ENCODE results near the gene DSCAM.

DNA sequence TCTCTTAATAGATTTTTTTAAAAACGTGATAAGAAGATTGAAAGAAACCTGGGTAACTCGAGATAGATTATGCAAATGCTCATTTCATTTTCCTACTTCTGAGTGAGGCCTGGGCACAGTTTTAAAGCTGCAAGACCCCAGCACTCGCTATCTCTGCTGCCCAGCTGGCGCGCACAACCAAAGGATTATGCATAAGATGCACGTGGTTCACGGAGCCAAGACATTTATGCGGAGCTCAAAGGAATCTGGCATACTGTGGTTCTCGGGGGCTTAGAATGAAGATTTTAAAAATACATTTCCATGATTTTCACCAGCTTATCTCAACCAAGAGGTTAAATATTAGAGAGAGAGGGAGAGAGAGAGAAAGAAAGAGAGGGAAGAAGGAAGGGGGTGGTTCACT lies 210.9 kb downstream of the DSCAM start:
- TF ChIP-seq POLR2A (IDR thresholded peaks at IDR 0.05): no peak
- TF ChIP-seq, protein P1, sequence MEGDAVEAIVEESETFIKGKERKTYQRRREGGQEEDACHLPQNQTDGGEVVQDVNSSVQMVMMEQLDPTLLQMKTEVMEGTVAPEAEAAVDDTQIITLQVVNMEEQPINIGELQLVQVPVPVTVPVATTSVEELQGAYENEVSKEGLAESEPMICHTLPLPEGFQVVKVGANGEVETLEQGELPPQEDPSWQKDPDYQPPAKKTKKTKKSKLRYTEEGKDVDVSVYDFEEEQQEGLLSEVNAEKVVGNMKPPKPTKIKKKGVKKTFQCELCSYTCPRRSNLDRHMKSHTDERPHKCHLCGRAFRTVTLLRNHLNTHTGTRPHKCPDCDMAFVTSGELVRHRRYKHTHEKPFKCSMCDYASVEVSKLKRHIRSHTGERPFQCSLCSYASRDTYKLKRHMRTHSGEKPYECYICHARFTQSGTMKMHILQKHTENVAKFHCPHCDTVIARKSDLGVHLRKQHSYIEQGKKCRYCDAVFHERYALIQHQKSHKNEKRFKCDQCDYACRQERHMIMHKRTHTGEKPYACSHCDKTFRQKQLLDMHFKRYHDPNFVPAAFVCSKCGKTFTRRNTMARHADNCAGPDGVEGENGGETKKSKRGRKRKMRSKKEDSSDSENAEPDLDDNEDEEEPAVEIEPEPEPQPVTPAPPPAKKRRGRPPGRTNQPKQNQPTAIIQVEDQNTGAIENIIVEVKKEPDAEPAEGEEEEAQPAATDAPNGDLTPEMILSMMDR (IDR thresholded peaks at IDR 0.05): no peak

All from Peyer's patch (tissue), 4 donors.